Heart right ventricle (tissue), 16 donors: ENCODE results near the gene LIF. TPM values are rescaled to one million over a fixed set of nuclear protein-coding genes. Genes with fewer than 3 reads are reported as not detected.

Experiments
- ATAC-seq, 8 donors: fragments of 200-7000 bp; cut with Tn5 transposase; one replicate each; pipeline ENCODE4 v1.9.1; 2020; ENCODE audit warnings: mild to moderate bottlenecking in 8 of 8, moderate library complexity in 8 of 8, moderate number of reproducible peaks in 1 of 8
- DNase-seq, 2 donors: peaks; one replicate each; pipeline ENCODE4 v3.0.0-alpha.2; 2020
- H3K27ac ChIP-seq, 10 donors: fragments of 200-600 bp; sonication (generic) in 2 of 10; one replicate each; pipeline versions ENCODE4 v1.5.0 to v1.8.0; 2020 to 2022; ENCODE audit warnings: mild to moderate bottlenecking in 3 of 10
- H3K27me3 ChIP-seq, 7 donors: fragments of 200-600 bp; one replicate each; pipeline ENCODE4 v1.8.0; 2021 to 2022; ENCODE audit warnings: mild to moderate bottlenecking in 2 of 7
- H3K36me3 ChIP-seq, 9 donors: fragments of 200-600 bp; sonication (generic) in 1 of 9; one replicate each; pipeline versions ENCODE4 v1.5.0 to v1.8.0; 2020 to 2022; ENCODE audit warnings: mild to moderate bottlenecking in 2 of 9
- H3K4me1 ChIP-seq, 9 donors: fragments of 200-600 bp; sonication (generic) in 1 of 9; one replicate each; pipeline versions ENCODE4 v1.5.0 to v1.8.0; 2020 to 2022; ENCODE audit warnings: mild to moderate bottlenecking in 4 of 9
- H3K4me3 ChIP-seq, 10 donors: fragments of 200-600 bp; sonication (generic) in 2 of 10; one replicate each; pipeline versions ENCODE4 v1.5.0 to v1.8.0; 2020 to 2022; ENCODE audit warnings: mild to moderate bottlenecking in 7 of 10, moderate library complexity in 2 of 10
- H3K9me3 ChIP-seq, 11 donors: fragments of 200-600 bp in 10 of 11; sonication (generic) in 2 of 11; one replicate each; pipeline versions ENCODE4 v1.5.0 to v1.8.0; 2013 to 2022; ENCODE audit warnings: mild to moderate bottlenecking in 2 of 11, control low read depth in 1 of 11, moderate library complexity in 1 of 11
- WGBS, 2 donors: extraction: QIAGEN DNeasy Blood & Tissue Kit; methylation state at CpG; one replicate each; pipeline ENCODE4 v1.1.7; 2013; ENCODE audit warnings: inconsistent platforms in 1 of 2; 5-methylcytosine and 5-hydroxymethylcytosine counted together
- intact Hi-C, 10 donors: fragments of 100-400 bp; cut with DNase I; formaldehyde crosslinking; loops; one replicate each; pipeline versions ENCODE4 v1.11.1 to v1.14.2; 2022
- polyA plus RNA-seq, 2 donors: library from polyadenylated mRNA; stranded (reverse); fragments of 200-250 nt; gene quantifications; one replicate each; pipeline ENCODE4 v1.2.3, GENCODE V29; 2013
- total RNA-seq, 10 donors: library from RNA; stranded (reverse); fragmentation: NEBNext Ultra II Directional in 3 of 10; extraction: Animal tissue kit (Norgen Biotek cat#: 25700) in 3 of 10; gene quantifications; one replicate each; pipeline versions ENCODE4 v1.2.1 to v1.2.4, GENCODE V29; 2021 to 2023
- TF ChIP-seq, protein P1 (sequence below), 9 donors: fragments of 200-600 bp; sonication (generic) in 2 of 9; IDR thresholded peaks; one replicate each; pipeline versions ENCODE4 v1.5.0 to v1.8.0; 2021 to 2022; ENCODE audit warnings: antibody characterized with exemption in 9 of 9, mild to moderate bottlenecking in 5 of 9, moderate library complexity in 1 of 9
- donor health status: Arrhythmogenic right ventricular cardiomyopathy.
- donor health status: ischemic (EF 13 %, LVEDD 7.1; RV severe dilation, severe dysfunction).
- donor health status: healthy with polysubstance abuse.
- donor health status: DM: no; HTN: yes; CAD: no.
- donor health status: DM: no; HTN: no; CAD: no.
- donor health status: ischemic (EF 25% LVEDD 6.9; RV normal size, moderate dysfunction).
- donor health status: ischemic (EF 25% LVEDD 5.7; RV mildly dilated, moderate dysfunction).
- donor health status: healthy.
- donor health status: DM: yes; HTN: yes; CAD: no.
- donor health status: Ischemic cardiomyopathy.
- donor health status: ischemic (EF 35%, LVEDD 5.7; RV mildly dilated, moderate dysfunction).
- donor health status: nonischemic (EF 11% LVEDD 7.7; RV severe dilation, severe dysfunction).
- donor health status: DM: yes; HTN: yes; CAD: no.
- donor health status: PGD.
- donor health status: ischemic (EF 29% LVEDD 5.4; RV normal size, mild dysfunction).
- donor health status: nonischemic (EF 23%, LVEDD 6.1; RV moderate dilation, normal function).

LIF gene
- total and polyA plus RNA-seq, 12 donors = 0.17 to 8.8 (median 0.53) TPM

DNA sequence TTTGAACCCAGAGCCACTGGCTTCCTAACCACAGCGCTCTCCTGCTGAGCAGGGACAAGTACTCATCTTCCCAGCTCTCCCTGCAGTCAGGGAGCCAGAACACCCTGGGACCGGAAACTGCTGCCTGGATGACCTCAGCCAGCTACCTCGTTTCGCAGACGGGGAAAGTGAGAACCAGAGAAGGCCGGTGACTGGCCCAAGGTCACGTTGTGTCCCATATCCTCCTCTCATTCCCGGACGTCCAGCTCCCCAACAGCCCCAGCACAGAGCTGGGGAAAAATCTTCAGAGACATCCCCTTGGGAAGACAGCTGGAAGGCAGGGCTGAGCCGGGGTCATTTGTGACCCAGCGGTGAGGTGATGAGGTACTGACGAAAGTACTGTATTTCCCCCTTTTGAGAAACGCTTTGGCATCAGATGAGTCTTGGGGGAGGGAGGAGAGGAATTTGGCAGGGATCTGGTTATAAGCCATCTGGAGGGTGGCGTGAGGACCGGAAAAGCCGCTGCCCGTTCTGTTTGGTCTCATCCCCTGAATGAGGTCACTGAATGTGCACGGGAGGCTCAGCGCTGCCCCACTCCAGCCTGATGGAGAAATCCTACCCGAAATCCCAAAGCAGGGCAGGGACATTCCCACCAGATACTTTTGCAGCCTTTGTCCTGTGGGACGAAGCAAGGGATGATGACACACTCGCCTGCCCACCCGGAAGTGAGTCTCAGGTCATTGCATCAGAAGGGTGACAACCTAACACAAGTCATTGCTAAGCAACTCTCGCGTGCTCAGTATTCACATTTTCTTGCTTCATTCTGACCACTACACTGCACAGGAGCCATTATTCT lies 41.1 kb downstream of the LIF start:
- TF ChIP-seq, protein P1, sequence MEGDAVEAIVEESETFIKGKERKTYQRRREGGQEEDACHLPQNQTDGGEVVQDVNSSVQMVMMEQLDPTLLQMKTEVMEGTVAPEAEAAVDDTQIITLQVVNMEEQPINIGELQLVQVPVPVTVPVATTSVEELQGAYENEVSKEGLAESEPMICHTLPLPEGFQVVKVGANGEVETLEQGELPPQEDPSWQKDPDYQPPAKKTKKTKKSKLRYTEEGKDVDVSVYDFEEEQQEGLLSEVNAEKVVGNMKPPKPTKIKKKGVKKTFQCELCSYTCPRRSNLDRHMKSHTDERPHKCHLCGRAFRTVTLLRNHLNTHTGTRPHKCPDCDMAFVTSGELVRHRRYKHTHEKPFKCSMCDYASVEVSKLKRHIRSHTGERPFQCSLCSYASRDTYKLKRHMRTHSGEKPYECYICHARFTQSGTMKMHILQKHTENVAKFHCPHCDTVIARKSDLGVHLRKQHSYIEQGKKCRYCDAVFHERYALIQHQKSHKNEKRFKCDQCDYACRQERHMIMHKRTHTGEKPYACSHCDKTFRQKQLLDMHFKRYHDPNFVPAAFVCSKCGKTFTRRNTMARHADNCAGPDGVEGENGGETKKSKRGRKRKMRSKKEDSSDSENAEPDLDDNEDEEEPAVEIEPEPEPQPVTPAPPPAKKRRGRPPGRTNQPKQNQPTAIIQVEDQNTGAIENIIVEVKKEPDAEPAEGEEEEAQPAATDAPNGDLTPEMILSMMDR (IDR thresholded peaks at IDR 0.05) = no peak
- Histone ChIP-seq H3K27me3 (peaks cover 0 to 83% (median 68%) of the 10 kb centered on the region in 7 donors), H3K27ac (peak overlapping the region in 9 of 10 donors; percentile 44 to 92 (median 72)), H3K36me3 (no peaks in the 10 kb centered on the region), H3K4me3 (no peak overlapping the region), H3K9me3 (no peaks in the 10 kb centered on the region), H3K4me1 (peaks cover 2 to 55% (median 37%) of the 10 kb centered on the region in 9 donors)
- 46 to 62% methylated on average over 25 of the region's 25 CpGs for WGBS, 2 donors
- intact Hi-C loops = loop anchor here in 4 of 10 donors (5.0 kb wide), 2 partner anchors 42 to 47 kb away; partner anchors contain the start of gene LIF (in 3 of the 4)
- DNase-seq (peak; percentile 52 to 60), ATAC-seq (peak; percentile 30 to 75 (median 58))

DNA sequence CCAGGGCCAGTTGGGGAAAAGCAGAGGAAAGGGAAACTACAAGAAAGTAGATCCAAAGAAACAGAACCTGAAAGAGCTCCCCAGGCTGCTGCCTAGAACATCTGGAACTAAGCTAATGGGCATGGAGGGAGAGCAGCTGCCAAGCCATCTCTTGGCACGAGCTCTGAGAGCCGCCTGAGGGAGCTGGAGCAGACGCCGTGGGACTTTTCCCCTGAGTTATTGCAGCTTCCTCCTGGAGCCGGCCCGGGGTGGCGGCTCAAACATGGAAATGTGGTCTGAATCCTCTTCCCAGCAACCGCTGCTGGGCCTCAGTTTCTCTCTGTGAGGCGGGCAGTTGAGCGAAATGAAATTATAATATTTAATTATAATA lies 41.8 kb downstream of the LIF start:
- no peak for DNase-seq
- H3K36me3 ChIP-seq = no peaks in the 10 kb centered on the region
- TF ChIP-seq, protein P1 (IDR thresholded peaks at IDR 0.05) = no peak
- H3K27ac ChIP-seq = peak overlapping the region in 9 of 10 donors; percentile 44 to 92 (median 72)
- H3K4me1 ChIP-seq = peaks cover 2 to 53% (median 36%) of the 10 kb centered on the region in 9 donors
- no peak overlapping the region for H3K4me3 ChIP-seq
- WGBS, 2 donors = 43 to 53% methylated on average over 10 of the region's 10 CpGs
- no peak for ATAC-seq
- intact Hi-C loops = loop anchor here in 4 of 10 donors (5.0 kb wide), 2 partner anchors 43 to 48 kb away; partner anchors contain the start of gene LIF (in 3 of the 4)
- H3K27me3 ChIP-seq = peaks cover 0 to 83% (median 75%) of the 10 kb centered on the region in 7 donors
- no peaks in the 10 kb centered on the region for H3K9me3 ChIP-seq

DNA sequence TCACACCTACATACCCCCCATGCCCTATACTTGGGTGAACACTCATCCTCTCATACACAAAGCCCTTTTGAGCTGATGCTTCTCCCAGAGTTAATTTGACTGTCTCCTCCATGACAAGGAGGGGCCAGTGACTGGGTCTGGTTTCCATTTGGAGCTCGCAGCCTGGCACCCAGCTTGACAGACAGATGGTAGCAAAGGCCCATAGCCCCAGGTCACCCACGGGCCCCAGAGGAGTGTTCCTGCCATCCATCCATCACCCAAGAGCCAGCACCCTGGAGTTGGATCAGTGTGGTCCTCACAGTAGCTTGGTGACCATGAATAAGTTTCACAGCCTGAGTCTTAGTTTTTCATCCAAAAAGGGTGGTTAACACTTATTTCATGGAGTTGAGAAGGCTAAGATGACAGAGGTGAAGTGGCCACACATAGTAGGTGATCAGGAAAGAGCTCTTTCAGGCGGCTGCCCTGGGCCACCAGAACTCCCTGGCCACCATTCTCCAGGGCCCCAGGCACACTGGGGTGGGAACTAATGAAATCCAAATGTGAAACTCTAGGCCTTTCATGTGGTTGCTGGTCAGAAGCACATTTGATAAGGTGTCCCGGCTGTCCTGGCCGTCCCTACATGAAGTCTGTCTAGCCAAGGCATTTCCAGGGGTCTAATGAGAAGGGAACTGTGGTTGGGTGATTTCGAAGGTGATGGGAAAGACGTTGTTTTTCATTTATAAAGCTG lies 42.4 kb downstream of the LIF start:
- H3K4me3 ChIP-seq = no peak overlapping the region
- intact Hi-C loops = no loop called here
- ATAC-seq = no peak
- no peaks in the 10 kb centered on the region for H3K36me3 ChIP-seq
- no peak for DNase-seq
- H3K9me3 ChIP-seq = no peaks in the 10 kb centered on the region
- peaks cover 2 to 49% (median 31%) of the 10 kb centered on the region in 9 donors for H3K4me1 ChIP-seq
- H3K27me3 ChIP-seq = peaks cover 0 to 85% (median 80%) of the 10 kb centered on the region in 7 donors
- 69 to 72% methylated on average over 7 of the region's 7 CpGs for WGBS, 2 donors
- TF ChIP-seq, protein P1 (IDR thresholded peaks at IDR 0.05) = no peak
- peak overlapping the region in 8 of 10 donors; percentile 44 to 92 (median 76) for H3K27ac ChIP-seq

DNA sequence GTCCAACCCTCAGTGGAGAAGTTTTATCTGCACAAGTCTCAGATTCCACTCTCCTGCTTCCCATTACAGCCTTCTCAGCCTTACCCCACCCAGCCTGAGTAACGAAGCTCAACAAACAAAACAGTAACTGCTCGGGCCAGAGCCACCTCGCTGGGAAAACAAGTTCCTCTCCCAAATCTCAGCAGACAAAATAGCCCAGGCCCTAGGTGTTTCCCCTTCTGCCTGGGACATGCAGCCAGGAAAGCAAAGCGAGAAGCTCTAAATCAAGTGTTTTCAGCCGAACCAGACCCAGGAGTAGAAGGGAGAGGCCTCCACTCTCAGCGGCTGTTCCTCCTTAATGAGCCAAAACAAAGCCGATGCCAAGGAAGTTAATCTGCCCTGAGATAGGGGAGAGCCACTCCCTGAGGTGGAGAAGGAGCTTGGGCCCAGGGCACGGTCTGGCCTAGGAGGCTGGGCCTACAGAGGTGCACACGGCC lies 44.0 kb downstream of the LIF start:
- TF ChIP-seq, protein P1 (IDR thresholded peaks at IDR 0.05) = no peak

More for the DNA sequence above, 44.0 kb downstream of the LIF start:
- peaks cover 0 to 98% (median 86%) of the 10 kb centered on the region in 7 donors for H3K27me3 ChIP-seq
- WGBS, 2 donors = 48 to 60% methylated on average over 9 of the region's 9 CpGs
- peak in 6 of 8 donors; percentile 15 to 69 (median 34) for ATAC-seq
- no peak overlapping the region for H3K4me3 ChIP-seq
- H3K9me3 ChIP-seq = no peaks in the 10 kb centered on the region
- intact Hi-C loops = no loop called here
- peak overlapping the region in 7 of 10 donors; percentile 25 to 78 (median 54) for H3K27ac ChIP-seq
- H3K36me3 ChIP-seq = no peaks in the 10 kb centered on the region
- no peak for DNase-seq
- peaks cover 0 to 42% (median 15%) of the 10 kb centered on the region in 9 donors for H3K4me1 ChIP-seq
